Keratinocyte (primary cell): ENCODE results near the gene LPO. TPM values are rescaled to one million over a fixed set of nuclear protein-coding genes. Genes with fewer than 3 reads are reported as not detected.
A peak's percentile ranks its signal among the peaks of the same experiment; 100 is the strongest.

Source experiments
- DNase-seq: peaks from one replicate; pipeline ENCODE4 v3.0.0-alpha.2; 2011; ENCODE audit warnings: low read depth, missing footprints, low spot score
- FAIRE-seq: peaks from 2 replicates; lab custom pipeline; 2011; peaks lifted over from hg19 to GRCh38; lab: Jason Lieb, UNC
- H2AFZ ChIP-seq: 2 replicates; pipeline ENCODE4 v1.6.0; 2012; ENCODE audit warnings: low read length, control low read depth, inconsistent platforms; ENCODE audit not compliant: control insufficient read depth
- H3K27ac ChIP-seq: 2 replicates; pipeline ENCODE4 v1.5.1; 2011; ENCODE audit warnings: low read length; ENCODE audit not compliant: control insufficient read depth, insufficient read depth
- H3K27me3 ChIP-seq: 3 replicates; pipeline ENCODE4 v1.6.0; 2011; ENCODE audit warnings: low read length; ENCODE audit not compliant: control insufficient read depth, insufficient read depth; ENCODE audit errors: extremely low read depth
- H3K36me3 ChIP-seq, 2 experiments: 2 replicates in 1 of 2; 3 replicates in 1 of 2; pipeline ENCODE4 v1.5.1; 2011; ENCODE audit warnings: low read length in 2 of 2, mild to moderate bottlenecking in 1 of 2; ENCODE audit not compliant: control insufficient read depth in 2 of 2, insufficient read depth in 2 of 2; ENCODE audit errors: extremely low read depth in 1 of 2
- H3K4me1 ChIP-seq: 3 replicates; pipeline ENCODE4 v1.5.1; 2011; ENCODE audit warnings: low read length; ENCODE audit not compliant: control insufficient read depth, insufficient read depth; ENCODE audit errors: extremely low read depth
- H3K4me2 ChIP-seq: 3 replicates; pipeline ENCODE4 v1.6.0; 2011; ENCODE audit warnings: low read depth, low read length; ENCODE audit not compliant: control insufficient read depth, insufficient read depth; ENCODE audit errors: extremely low read depth
- H3K4me3 ChIP-seq, 3 experiments: fragments of 200-600 bp in 1 of 3; sonication (generic) in 1 of 3; 2 replicates in 2 of 3; 3 replicates in 1 of 3; pipeline ENCODE4 v1.5.1; 2011 to 2016; ENCODE audit warnings: low read length in 3 of 3, mild to moderate bottlenecking in 3 of 3, control low read depth in 2 of 3, inconsistent platforms in 1 of 3, low read depth in 1 of 3, mixed read lengths in 1 of 3, mixed run types in 1 of 3, moderate library complexity in 1 of 3; ENCODE audit not compliant: control insufficient read depth in 2 of 3, insufficient read depth in 2 of 3; ENCODE audit errors: extremely low read depth in 1 of 3
- H3K79me2 ChIP-seq: 2 replicates; pipeline ENCODE4 v1.6.0; 2012; ENCODE audit warnings: low read length; ENCODE audit not compliant: control insufficient read depth, insufficient read depth
- H3K9ac ChIP-seq: 3 replicates; pipeline ENCODE4 v1.6.0; 2011; ENCODE audit warnings: low read length; ENCODE audit not compliant: control insufficient read depth, insufficient read depth; ENCODE audit errors: extremely low read depth
- H3K9me1 ChIP-seq: 3 replicates; pipeline ENCODE4 v1.6.0; 2011; ENCODE audit warnings: low read length; ENCODE audit not compliant: control insufficient read depth, insufficient read depth; ENCODE audit errors: extremely low read depth
- H3K9me3 ChIP-seq: 2 replicates; pipeline ENCODE4 v1.5.1; 2012; ENCODE audit warnings: low read depth, low read length; ENCODE audit not compliant: control insufficient read depth
- H4K20me1 ChIP-seq: 3 replicates; pipeline ENCODE4 v1.6.0; 2011; ENCODE audit warnings: low read length; ENCODE audit not compliant: control insufficient read depth, insufficient read depth; ENCODE audit errors: extremely low read depth
- EZH2 ChIP-seq: IDR thresholded peaks from one replicate; pipeline ENCODE4 v1.6.1; 2012; ENCODE audit warnings: inconsistent platforms, mild to moderate bottlenecking, low read length, moderate library complexity
- dilution Hi-C: fragments of 300-500 bp; cut with MboI; formaldehyde crosslinking; loops from one replicate; pipeline ENCODE4 v1.7.0; 2020; ENCODE audit warnings: low sequenced_read_pairs; ENCODE audit not compliant: extremely low pct_ligation_motif_present
- polyA plus RNA-seq, 5 experiments: library from polyadenylated mRNA; depleted of rRNA in 3 of 5; stranded (reverse) in 3 of 5; stranded (forward) in 1 of 5; unstranded in 1 of 5; fragments of >200 nt; gene quantifications; 1 replicate in 1 of 5; 2 replicates in 3 of 5; 3 replicates in 1 of 5; pipeline versions ENCODE4 v1.2.1 to v1.2.3, GENCODE V29; 2011 to 2012; ENCODE audit warnings: missing spikeins in 2 of 5, low read depth in 1 of 5, low replicate concordance in 1 of 5
- TF ChIP-seq, protein P1 (sequence below), 3 experiments: IDR thresholded peaks in 1 of 3; conservative IDR thresholded peaks in 1 of 3; optimal IDR thresholded peaks in 1 of 3; 2 replicates in 2 of 3; 3 replicates in 1 of 3; pipeline versions ENCODE3 to v1.5.1; 2011; ENCODE audit warnings: low read length in 3 of 3, mild to moderate bottlenecking in 3 of 3, moderate library complexity in 2 of 3, control low read depth in 1 of 3, inconsistent platforms in 1 of 3; ENCODE audit not compliant: insufficient read depth in 2 of 3; ENCODE audit errors: extremely low read depth in 1 of 3

Gene LPO
- polyA plus RNA-seq, 1 donor (not counting 4 experiments of a cell fraction or from before 2014, with no cell fraction given), result not detected

DNA sequence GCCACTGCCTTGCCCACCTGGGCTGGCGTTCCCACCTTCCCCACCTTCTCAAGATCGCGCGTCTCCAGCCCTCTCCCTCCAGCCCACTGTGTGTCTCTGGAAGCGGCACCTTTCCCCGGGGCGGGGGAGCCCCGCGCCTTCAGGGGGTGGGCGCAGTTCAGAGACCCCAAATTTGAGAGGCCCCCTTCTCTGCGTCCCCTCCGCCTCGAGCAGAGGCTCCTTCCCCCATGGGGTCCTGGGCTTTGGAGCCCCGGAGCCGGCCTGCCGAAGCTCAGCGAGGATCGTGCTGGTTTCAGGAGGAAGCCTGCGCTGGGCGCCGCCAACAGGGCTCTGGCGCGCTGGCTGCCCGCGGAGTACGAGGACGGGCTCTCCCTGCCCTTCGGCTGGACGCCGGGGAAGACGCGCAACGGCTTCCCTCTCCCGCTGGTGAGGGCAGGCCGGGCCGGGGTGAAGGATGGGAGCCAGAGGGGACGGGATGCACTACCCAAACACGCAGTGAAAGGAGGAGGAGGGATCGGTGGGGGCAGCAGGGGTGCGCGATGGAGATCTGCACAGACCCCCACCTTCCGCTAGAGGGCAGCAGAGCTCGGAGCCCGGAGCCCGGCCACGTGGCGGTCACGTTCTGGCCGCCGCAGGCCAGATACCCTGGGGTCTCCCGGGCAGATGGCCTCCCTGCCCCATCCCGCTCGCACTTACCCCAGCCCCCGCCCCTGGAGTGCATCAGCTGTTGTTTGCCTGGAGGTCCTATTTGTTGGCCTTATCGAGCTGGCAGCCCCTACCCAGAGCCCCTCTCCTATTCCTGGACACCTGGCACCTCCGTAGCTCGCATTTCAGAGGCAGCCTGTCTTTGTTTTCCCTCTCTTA lies 11.1 kb downstream of the LPO start:
- no peak overlapping the region for H3K27ac ChIP-seq
- H3K9me3 ChIP-seq, result no peaks in the 10 kb centered on the region
- no peaks in the 10 kb centered on the region for H3K36me3 ChIP-seq
- H3K9me1 ChIP-seq, result no peaks in the 10 kb centered on the region
- dilution Hi-C loops, result no loop called here
- H3K79me2 ChIP-seq, result no peaks in the 10 kb centered on the region
- no peak overlapping the region for H3K9ac ChIP-seq
- H3K4me1 ChIP-seq, result peaks cover 5% of the 10 kb centered on the region
- TF ChIP-seq, protein P1, sequence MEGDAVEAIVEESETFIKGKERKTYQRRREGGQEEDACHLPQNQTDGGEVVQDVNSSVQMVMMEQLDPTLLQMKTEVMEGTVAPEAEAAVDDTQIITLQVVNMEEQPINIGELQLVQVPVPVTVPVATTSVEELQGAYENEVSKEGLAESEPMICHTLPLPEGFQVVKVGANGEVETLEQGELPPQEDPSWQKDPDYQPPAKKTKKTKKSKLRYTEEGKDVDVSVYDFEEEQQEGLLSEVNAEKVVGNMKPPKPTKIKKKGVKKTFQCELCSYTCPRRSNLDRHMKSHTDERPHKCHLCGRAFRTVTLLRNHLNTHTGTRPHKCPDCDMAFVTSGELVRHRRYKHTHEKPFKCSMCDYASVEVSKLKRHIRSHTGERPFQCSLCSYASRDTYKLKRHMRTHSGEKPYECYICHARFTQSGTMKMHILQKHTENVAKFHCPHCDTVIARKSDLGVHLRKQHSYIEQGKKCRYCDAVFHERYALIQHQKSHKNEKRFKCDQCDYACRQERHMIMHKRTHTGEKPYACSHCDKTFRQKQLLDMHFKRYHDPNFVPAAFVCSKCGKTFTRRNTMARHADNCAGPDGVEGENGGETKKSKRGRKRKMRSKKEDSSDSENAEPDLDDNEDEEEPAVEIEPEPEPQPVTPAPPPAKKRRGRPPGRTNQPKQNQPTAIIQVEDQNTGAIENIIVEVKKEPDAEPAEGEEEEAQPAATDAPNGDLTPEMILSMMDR (optimal IDR thresholded peaks at IDR 0.05 in 1 of 3, IDR thresholded peaks at IDR 0.05 in 1 of 3, conservative IDR thresholded peaks at IDR 0.05 in 1 of 3; ENCODE audit: extremely low read depth in 1 of 3, insufficient read depth in 2 of 3, low read length in 3 of 3), result peak; percentile 80 to 99 (median 87)
- peak; percentile 24 for TF ChIP-seq EZH2
- peaks cover 42% of the 10 kb centered on the region for H3K27me3 ChIP-seq
- no peak for DNase-seq
- no peak for FAIRE-seq
- H4K20me1 ChIP-seq, result no peaks in the 10 kb centered on the region
- peak overlapping the region; percentile 80 for H3K4me2 ChIP-seq
- H2AFZ ChIP-seq, result peak overlapping the region; percentile 89
- peak overlapping the region; percentile 30 to 66 (median 57) for H3K4me3 ChIP-seq

DNA sequence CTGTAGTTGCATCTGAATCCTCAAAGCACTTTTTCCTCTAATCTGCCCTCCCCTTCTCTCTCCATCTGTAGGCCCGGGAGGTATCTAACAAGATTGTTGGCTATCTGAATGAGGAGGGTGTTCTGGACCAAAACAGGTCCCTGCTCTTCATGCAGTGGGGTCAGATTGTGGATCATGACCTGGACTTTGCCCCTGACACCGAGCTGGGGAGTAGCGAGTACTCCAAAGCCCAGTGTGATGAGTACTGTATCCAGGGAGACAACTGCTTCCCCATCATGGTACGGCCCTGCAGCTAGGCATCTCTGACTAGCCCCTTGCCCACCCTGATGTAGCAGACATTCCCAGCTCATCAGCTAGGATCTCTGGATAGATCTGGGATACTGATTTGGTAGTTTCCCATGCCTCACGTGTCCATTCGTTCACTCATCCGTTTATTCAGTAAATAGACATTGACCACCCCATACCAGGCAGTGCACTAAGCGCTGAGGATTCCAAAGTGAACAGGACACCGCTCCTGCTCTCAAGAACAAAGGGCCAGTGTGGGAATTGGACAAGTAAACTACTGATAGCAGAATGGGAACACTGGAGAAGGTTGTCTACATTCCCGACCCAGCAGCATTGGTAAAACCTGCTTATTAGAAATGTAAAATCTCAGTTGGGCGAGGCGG lies 12.1 kb downstream of the LPO start:
- H2AFZ ChIP-seq, result no peak overlapping the region
- dilution Hi-C loops, result no loop called here

More for the DNA sequence above, 12.1 kb downstream of the LPO start:
- FAIRE-seq, result no peak
- peaks cover 5% of the 10 kb centered on the region for H3K4me1 ChIP-seq
- H3K9ac ChIP-seq, result no peak overlapping the region
- no peaks in the 10 kb centered on the region for H4K20me1 ChIP-seq
- H3K36me3 ChIP-seq, result no peaks in the 10 kb centered on the region
- H3K9me1 ChIP-seq, result no peaks in the 10 kb centered on the region
- TF ChIP-seq EZH2, result no peak
- TF ChIP-seq, protein P1 (optimal IDR thresholded peaks at IDR 0.05 in 1 of 3, IDR thresholded peaks at IDR 0.05 in 1 of 3, conservative IDR thresholded peaks at IDR 0.05 in 1 of 3; ENCODE audit: extremely low read depth in 1 of 3, insufficient read depth in 2 of 3, low read length in 3 of 3), result no peak
- no peak overlapping the region for H3K4me2 ChIP-seq
- peaks cover 38% of the 10 kb centered on the region for H3K27me3 ChIP-seq
- H3K79me2 ChIP-seq, result no peaks in the 10 kb centered on the region
- H3K27ac ChIP-seq, result no peak overlapping the region
- H3K9me3 ChIP-seq, result no peaks in the 10 kb centered on the region
- DNase-seq, result no peak
- no peak overlapping the region for H3K4me3 ChIP-seq
